CD8-positive, alpha-beta memory T cell (primary cell): ENCODE results near the gene BOC. TPM values are rescaled to one million over a fixed set of nuclear protein-coding genes. Genes with fewer than 3 reads are reported as not detected.

Source experiments
- CTCF ChIA-PET: fragments of 350-600 bp; sonication (Branson Sonifier 250); formaldehyde crosslinking; loops from one replicate; lab custom pipeline; 2021; ENCODE audit warnings: antibody characterized with exemption; lab: Charles Lee
- POLR2A ChIA-PET: fragments of 350-600 bp; sonication (Branson Sonifier 250); formaldehyde crosslinking; loops from one replicate; lab custom pipeline; 2021; ENCODE audit warnings: antibody characterized with exemption; lab: Charles Lee
- DNase-seq, 5 donors: peaks; one replicate each; pipeline versions ENCODE4 v3.0.0 to v3.0.0-alpha.2; 2020 to 2022; ENCODE audit warnings: mixed read lengths in 1 of 5
- H3K27ac ChIP-seq: one replicate; pipeline ENCODE4 v1.7.0; 2013; ENCODE audit warnings: low read depth, mild to moderate bottlenecking, low read length, moderate library complexity
- H3K27me3 ChIP-seq: 2 replicates; pipeline ENCODE4 v1.7.0; 2013; ENCODE audit warnings: low read length, mild to moderate bottlenecking; ENCODE audit not compliant: insufficient read depth, poor library complexity, severe bottlenecking
- H3K36me3 ChIP-seq: 2 replicates; pipeline ENCODE4 v1.7.0; 2013; ENCODE audit warnings: mild to moderate bottlenecking, low read length, moderate library complexity; ENCODE audit not compliant: insufficient read depth
- H3K4me1 ChIP-seq: 2 replicates; pipeline ENCODE4 v1.7.0; 2013; ENCODE audit warnings: mild to moderate bottlenecking, low read length, moderate library complexity; ENCODE audit not compliant: insufficient read depth
- H3K4me3 ChIP-seq: 2 replicates; pipeline ENCODE4 v1.7.0; 2013; ENCODE audit warnings: mild to moderate bottlenecking, low read length
- H3K9me3 ChIP-seq: 2 replicates; pipeline ENCODE4 v1.7.0; 2013; ENCODE audit warnings: mild to moderate bottlenecking, low read length
- H3K27ac Mint-ChIP-seq, 8 donors: one replicate each; pipeline ENCODE4 v1.8.0; 2020 to 2021; ENCODE audit warnings: mixed read lengths in 8 of 8, mild to moderate bottlenecking in 6 of 8, inconsistent platforms in 3 of 8, moderate library complexity in 3 of 8
- H3K27me3 Mint-ChIP-seq, 2 donors: one replicate each; pipeline ENCODE4 v1.8.0; 2020 to 2021; ENCODE audit warnings: mixed read lengths in 2 of 2, mild to moderate bottlenecking in 1 of 2, moderate library complexity in 1 of 2
- H3K36me3 Mint-ChIP-seq, 3 donors: one replicate each; pipeline ENCODE4 v1.8.0; 2020 to 2021; ENCODE audit warnings: mixed read lengths in 3 of 3, inconsistent platforms in 1 of 3, mild to moderate bottlenecking in 1 of 3
- H3K4me1 Mint-ChIP-seq, 3 donors: one replicate each; pipeline ENCODE4 v1.8.0; 2020 to 2021; ENCODE audit warnings: mixed read lengths in 3 of 3, inconsistent platforms in 1 of 3, mild to moderate bottlenecking in 1 of 3
- H3K4me3 Mint-ChIP-seq, 7 donors: one replicate each; pipeline ENCODE4 v1.8.0; 2020 to 2021; ENCODE audit warnings: mixed read lengths in 7 of 7, mild to moderate bottlenecking in 6 of 7, moderate library complexity in 4 of 7, inconsistent platforms in 2 of 7
- H3K9me3 Mint-ChIP-seq, 5 donors: one replicate each; pipeline ENCODE4 v1.8.0; 2020 to 2022; ENCODE audit warnings: mixed read lengths in 5 of 5, mild to moderate bottlenecking in 3 of 5, moderate library complexity in 2 of 5, inconsistent platforms in 1 of 5
- polyA plus RNA-seq: library from polyadenylated mRNA; unstranded; fragments of 300-500 nt; fragmentation: Illumina TruSeq; gene quantifications from one replicate; pipeline ENCODE4 v1.2.3, GENCODE V29; 2021
- total RNA-seq, 2 experiments: library from RNA; stranded (reverse); gene quantifications; one replicate each; pipeline ENCODE4 v1.2.3, GENCODE V29; 2021

BOC gene
- total and polyA plus RNA-seq, 3 experiments from 2014 or later: not detected

DNA sequence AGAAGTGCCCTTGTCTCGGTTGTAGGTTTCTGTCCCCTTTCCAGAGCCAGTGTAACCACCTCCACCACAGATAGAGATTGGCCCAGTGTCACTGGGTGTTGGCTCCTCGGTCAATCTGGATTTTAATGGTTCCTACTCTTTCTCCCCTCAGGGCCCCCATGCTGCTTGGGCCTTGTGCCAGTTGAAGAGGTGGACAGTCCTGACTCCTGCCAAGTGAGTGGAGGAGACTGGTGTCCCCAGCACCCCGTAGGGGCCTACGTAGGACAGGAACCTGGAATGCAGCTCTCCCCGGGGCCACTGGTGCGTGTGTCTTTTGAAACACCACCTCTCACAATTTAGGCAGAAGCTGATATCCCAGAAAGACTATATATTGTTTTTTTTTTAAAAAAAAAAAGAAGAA, 75.2 kb downstream of the BOC start:
- peaks cover 0 to 3% (median 0%) of the 10 kb centered on the region in 3 donors for H3K36me3 Mint-ChIP-seq
- H3K9me3 Mint-ChIP-seq: no peaks in the 10 kb centered on the region
- no peak overlapping the region for H3K27ac Mint-ChIP-seq
- Histone ChIP-seq H3K9me3 (no peaks in the 10 kb centered on the region), H3K27ac (no peak overlapping the region), H3K4me1 (no peaks in the 10 kb centered on the region), H3K4me3 (no peak overlapping the region), H3K36me3 (no peaks in the 10 kb centered on the region), H3K27me3 (no peaks in the 10 kb centered on the region)
- peaks cover 0 to 5% of the 10 kb centered on the region in 2 donors for H3K27me3 Mint-ChIP-seq
- no peak overlapping the region for H3K4me3 Mint-ChIP-seq
- POLR2A ChIA-PET: no interaction called here
- no peak for DNase-seq
- H3K4me1 Mint-ChIP-seq: no peaks in the 10 kb centered on the region
- CTCF ChIA-PET: no interaction called here

DNA sequence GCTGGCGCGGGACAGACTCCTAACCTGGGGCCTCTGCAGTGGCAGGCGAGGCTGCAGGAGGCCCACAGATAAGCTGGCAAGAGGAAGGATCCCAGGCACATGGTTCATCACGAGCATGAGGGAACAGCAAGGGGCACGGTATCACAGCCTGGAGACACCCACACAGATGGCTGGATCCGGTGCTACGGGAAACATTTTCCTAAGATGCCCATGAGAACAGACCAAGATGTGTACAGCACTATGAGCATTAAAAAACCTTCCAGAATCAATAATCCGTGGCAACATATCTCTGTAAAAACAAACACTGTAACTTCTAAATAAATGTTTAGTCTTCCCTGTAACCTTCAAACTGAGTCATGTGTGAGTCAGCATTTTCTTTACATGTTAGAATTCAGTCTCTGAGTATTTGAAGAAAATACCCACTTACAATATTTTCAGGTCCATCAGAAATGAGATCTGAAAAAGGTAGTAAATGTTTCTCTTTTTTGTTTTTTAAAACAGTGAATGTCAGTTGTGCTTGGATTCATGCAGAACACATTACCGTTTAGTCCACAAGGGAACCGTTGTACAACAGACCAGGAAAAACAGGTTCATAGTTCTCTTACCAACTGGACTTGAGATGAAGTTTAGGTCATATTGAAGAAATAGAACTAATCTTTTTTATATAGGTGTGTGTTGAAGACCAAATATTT, 75.9 kb downstream of the BOC start:
- no peaks in the 10 kb centered on the region for H3K4me1 ChIP-seq
- H3K9me3 ChIP-seq: no peaks in the 10 kb centered on the region
- H3K27me3 ChIP-seq: no peaks in the 10 kb centered on the region
- ChIA-PET POLR2A (no interaction called here), CTCF (interaction anchor here (1.4 to 2.6 kb wide), 2 partner anchors 235 to 651 kb away, joined by 8 to 24 read pairs; no protein-coding TSS in a partner anchor)
- Mint-ChIP-seq H3K27ac (no peak overlapping the region), H3K4me3 (no peak overlapping the region), H3K4me1 (no peaks in the 10 kb centered on the region), H3K27me3 (peaks cover 0 to 3% of the 10 kb centered on the region in 2 donors), H3K36me3 (peaks cover 0 to 3% (median 0%) of the 10 kb centered on the region in 3 donors), H3K9me3 (no peaks in the 10 kb centered on the region)
- no peak overlapping the region for H3K4me3 ChIP-seq
- no peak overlapping the region for H3K27ac ChIP-seq
- H3K36me3 ChIP-seq: no peaks in the 10 kb centered on the region
- DNase-seq: no peak

DNA sequence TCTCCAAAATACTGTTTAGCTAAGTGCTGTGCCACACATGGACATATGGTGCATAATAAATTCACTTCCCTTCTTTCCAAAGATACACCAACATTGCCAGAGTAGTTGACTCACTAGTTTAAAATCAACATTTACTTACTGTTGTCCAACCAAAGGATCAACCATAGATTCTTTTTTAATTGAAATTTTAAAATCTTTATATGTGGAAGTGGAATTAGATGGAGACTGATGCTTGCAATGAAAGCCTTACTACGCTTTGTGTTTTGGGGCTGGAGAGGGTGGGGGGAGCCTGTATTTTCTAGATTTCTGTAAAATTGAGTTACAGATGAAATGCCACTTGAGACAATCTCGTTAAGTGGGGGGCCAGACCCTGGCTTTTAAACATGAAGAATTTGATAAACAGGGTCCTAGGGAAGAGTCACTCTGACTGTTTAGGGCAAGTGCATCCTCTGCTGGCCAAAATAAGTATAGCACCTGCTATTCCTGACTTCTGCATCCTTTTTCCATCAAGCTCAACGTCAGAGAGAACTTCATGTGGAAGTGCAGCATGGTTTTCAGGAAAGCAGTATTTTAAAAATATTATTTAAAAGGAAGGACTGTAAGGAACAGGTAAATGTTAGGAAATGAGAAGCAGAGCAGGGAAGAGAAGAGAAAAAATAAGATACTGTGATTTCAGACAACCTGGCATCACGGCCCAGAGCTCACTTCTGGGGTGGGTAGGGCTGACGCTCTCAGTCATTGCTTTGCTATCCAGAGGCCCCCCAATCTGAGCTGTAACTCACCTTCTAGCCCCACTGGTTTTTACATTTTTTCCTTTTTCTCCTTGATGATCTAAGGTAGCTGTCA, 76.7 kb downstream of the BOC start:
- H3K4me3 ChIP-seq: no peak overlapping the region
- ChIA-PET POLR2A (no interaction called here), CTCF (interaction anchor here (0.6 to 2.6 kb wide), 15 partner anchors 10 to 652 kb away, joined by 3 to 24 read pairs (median 4); no protein-coding TSS in a partner anchor)
- no peaks in the 10 kb centered on the region for H3K9me3 ChIP-seq
- Mint-ChIP-seq H3K4me1 (no peaks in the 10 kb centered on the region), H3K4me3 (no peak overlapping the region), H3K27ac (no peak overlapping the region), H3K36me3 (peaks cover 0 to 3% (median 0%) of the 10 kb centered on the region in 3 donors), H3K27me3 (peaks cover 0 to 3% of the 10 kb centered on the region in 2 donors), H3K9me3 (no peaks in the 10 kb centered on the region)
- no peaks in the 10 kb centered on the region for H3K4me1 ChIP-seq
- peak in 3 of 5 donors; percentile 16 to 34 (median 18) for DNase-seq
- H3K36me3 ChIP-seq: no peaks in the 10 kb centered on the region
- no peak overlapping the region for H3K27ac ChIP-seq
- H3K27me3 ChIP-seq: no peaks in the 10 kb centered on the region

DNA sequence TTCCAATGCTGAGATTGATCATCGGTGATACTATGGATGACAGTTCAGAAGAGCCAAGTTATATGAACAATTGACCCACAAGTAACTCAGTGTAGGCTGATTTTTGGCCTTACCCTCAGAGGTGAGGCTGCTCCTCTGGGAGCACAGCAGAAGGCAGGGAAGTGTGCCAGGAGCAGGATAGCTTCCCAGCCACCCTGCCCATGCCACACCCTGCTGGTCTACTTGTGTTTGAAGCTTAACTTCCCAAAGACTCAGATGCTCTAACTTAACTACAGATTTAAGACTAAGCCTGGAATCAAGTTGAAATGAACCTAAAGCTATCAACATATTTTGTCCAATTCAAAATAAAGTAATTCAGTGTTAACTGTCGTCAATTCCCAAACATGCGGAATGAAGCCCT, 77.5 kb downstream of the BOC start:
- DNase-seq: no peak
- peaks cover 0 to 3% (median 0%) of the 10 kb centered on the region in 3 donors for H3K36me3 Mint-ChIP-seq
- H3K27ac ChIP-seq: no peak overlapping the region
- no peaks in the 10 kb centered on the region for H3K9me3 Mint-ChIP-seq
- H3K9me3 ChIP-seq: no peaks in the 10 kb centered on the region
- ChIA-PET POLR2A (no interaction called here), CTCF (interaction anchor here (1.0 to 2.6 kb wide), 12 partner anchors 9 to 653 kb away, joined by 3 to 24 read pairs (median 6); no protein-coding TSS in a partner anchor)
- H3K4me1 ChIP-seq: no peaks in the 10 kb centered on the region
- no peak overlapping the region for H3K27ac Mint-ChIP-seq
- no peak overlapping the region for H3K4me3 Mint-ChIP-seq
- no peaks in the 10 kb centered on the region for H3K4me1 Mint-ChIP-seq
- H3K27me3 ChIP-seq: no peaks in the 10 kb centered on the region
- no peaks in the 10 kb centered on the region for H3K36me3 ChIP-seq
- no peak overlapping the region for H3K4me3 ChIP-seq
- peaks cover 0 to 2% of the 10 kb centered on the region in 2 donors for H3K27me3 Mint-ChIP-seq

DNA sequence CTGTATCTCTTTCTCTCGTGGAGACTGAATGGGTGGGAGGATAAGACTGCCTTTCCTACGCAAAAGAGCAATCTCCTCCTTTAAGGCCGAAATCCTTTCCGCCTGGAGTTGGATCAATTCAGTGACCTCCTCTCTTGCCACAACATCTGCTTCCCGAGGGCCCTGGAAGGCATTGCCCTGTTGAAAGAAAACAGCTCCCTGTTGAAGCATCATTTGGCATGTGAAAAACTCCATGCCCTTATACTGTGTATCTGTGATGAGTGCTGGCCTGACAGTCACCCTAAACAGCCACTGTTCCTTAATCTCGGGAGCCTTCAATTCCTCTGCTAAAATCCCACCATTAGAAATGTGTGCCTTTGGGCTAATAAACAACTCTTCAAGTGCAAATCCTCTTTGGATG, 80.2 kb downstream of the BOC start:
- ChIA-PET POLR2A (no interaction called here), CTCF (no interaction called here)
- no peaks in the 10 kb centered on the region for H3K27me3 ChIP-seq
- H3K4me1 ChIP-seq: no peaks in the 10 kb centered on the region
- no peak overlapping the region for H3K27ac Mint-ChIP-seq
- H3K27me3 Mint-ChIP-seq: no peaks in the 10 kb centered on the region
- H3K27ac ChIP-seq: no peak overlapping the region
- peaks cover 3 to 7% (median 5%) of the 10 kb centered on the region in 3 donors for H3K36me3 Mint-ChIP-seq
- H3K36me3 ChIP-seq: no peaks in the 10 kb centered on the region
- no peak overlapping the region for H3K4me3 ChIP-seq
- no peaks in the 10 kb centered on the region for H3K9me3 ChIP-seq
- no peak for DNase-seq
- no peaks in the 10 kb centered on the region for H3K4me1 Mint-ChIP-seq
- H3K9me3 Mint-ChIP-seq: no peaks in the 10 kb centered on the region
- no peak overlapping the region for H3K4me3 Mint-ChIP-seq

DNA sequence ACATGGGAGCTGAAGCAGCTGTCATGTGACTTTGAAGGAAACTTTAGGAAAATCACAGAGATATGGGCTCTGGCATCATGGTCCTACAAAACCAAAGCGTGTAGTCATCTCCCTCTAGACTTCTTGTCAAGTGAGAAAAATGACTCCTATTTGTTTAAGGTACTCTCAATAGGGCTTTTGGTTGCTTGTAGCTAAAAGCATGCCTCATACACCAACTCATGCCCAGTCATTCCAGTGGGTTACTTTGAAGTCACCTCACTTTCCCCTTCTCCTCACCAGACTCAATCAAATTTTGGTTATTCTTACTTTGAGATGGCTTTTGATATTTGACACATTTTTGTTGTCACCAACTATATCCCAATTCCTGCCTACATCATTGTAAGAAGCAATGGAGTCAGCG, 81.6 kb downstream of the BOC start:
- POLR2A ChIA-PET: no interaction called here
- Mint-ChIP-seq H3K4me1 (no peaks in the 10 kb centered on the region), H3K27ac (no peak overlapping the region), H3K4me3 (no peak overlapping the region), H3K36me3 (peaks cover 7 to 16% (median 7%) of the 10 kb centered on the region in 3 donors), H3K27me3 (no peaks in the 10 kb centered on the region), H3K9me3 (no peaks in the 10 kb centered on the region)
- Histone ChIP-seq H3K27me3 (no peaks in the 10 kb centered on the region), H3K4me1 (no peaks in the 10 kb centered on the region), H3K27ac (no peak overlapping the region), H3K9me3 (no peaks in the 10 kb centered on the region), H3K36me3 (no peaks in the 10 kb centered on the region), H3K4me3 (no peak overlapping the region)
- CTCF ChIA-PET: interaction anchor here (1.2 kb wide), 1 partner anchor 242 kb away, joined by 3 read pairs; no protein-coding TSS in a partner anchor
- DNase-seq: no peak

DNA sequence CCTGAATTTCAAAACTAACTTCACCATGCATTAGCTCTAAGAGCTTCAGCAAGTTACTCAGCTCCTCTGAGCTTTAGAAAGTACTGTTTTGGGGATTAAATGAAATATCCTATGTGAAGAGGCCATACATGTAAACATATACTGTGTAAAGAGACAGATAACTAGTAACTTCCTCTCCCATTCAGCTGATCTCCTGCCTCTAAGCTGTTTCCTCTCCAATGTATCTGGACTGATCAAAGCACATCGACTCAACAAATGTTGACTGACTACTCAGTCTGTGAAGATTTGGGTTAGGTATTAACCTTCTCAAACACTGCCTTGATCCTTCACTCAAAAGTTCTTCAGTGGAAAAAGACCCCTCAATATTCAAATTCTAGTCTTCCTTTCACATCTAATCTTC, 82.0 kb downstream of the BOC start:
- H3K9me3 Mint-ChIP-seq: no peaks in the 10 kb centered on the region
- Histone ChIP-seq H3K27me3 (no peaks in the 10 kb centered on the region), H3K27ac (no peak overlapping the region), H3K4me1 (no peaks in the 10 kb centered on the region), H3K4me3 (no peak overlapping the region), H3K9me3 (no peaks in the 10 kb centered on the region), H3K36me3 (no peaks in the 10 kb centered on the region)
- H3K4me1 Mint-ChIP-seq: no peaks in the 10 kb centered on the region
- ChIA-PET POLR2A (no interaction called here), CTCF (interaction anchor here (1.2 kb wide), 1 partner anchor 242 kb away, joined by 3 read pairs; no protein-coding TSS in a partner anchor)
- H3K27ac Mint-ChIP-seq: no peak overlapping the region
- no peak for DNase-seq
- no peak overlapping the region for H3K4me3 Mint-ChIP-seq
- H3K27me3 Mint-ChIP-seq: no peaks in the 10 kb centered on the region
- peaks cover 7 to 20% (median 8%) of the 10 kb centered on the region in 3 donors for H3K36me3 Mint-ChIP-seq

DNA sequence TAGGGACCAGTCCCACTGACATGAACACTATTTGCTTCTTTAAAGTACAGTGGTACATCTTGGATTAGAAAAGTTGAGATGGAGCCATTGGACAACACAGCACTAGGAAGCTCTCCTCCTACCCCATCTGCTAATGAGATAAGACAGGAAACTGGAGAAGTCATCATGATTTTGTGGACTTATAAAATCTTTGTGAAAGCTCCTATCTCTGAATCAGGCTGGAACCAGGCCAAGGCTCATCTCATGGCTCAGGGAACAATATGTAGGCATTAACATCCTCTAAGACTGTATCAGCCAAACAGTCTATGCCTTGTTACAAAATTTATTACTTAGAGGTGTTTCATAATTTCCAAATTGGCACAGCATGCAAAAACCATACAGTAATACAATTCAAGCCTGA, 84.1 kb downstream of the BOC start:
- ChIA-PET CTCF (no interaction called here), POLR2A (no interaction called here)
- H3K27ac Mint-ChIP-seq: no peak overlapping the region
- H3K4me1 Mint-ChIP-seq: no peaks in the 10 kb centered on the region
- Histone ChIP-seq H3K36me3 (no peaks in the 10 kb centered on the region), H3K27me3 (no peaks in the 10 kb centered on the region), H3K27ac (no peak overlapping the region), H3K9me3 (no peaks in the 10 kb centered on the region), H3K4me3 (no peak overlapping the region), H3K4me1 (no peaks in the 10 kb centered on the region)
- no peak for DNase-seq
- no peaks in the 10 kb centered on the region for H3K27me3 Mint-ChIP-seq
- no peak overlapping the region for H3K4me3 Mint-ChIP-seq
- no peaks in the 10 kb centered on the region for H3K9me3 Mint-ChIP-seq
- H3K36me3 Mint-ChIP-seq: peaks cover 8 to 27% (median 14%) of the 10 kb centered on the region in 3 donors
